ENCODE data around the gene LAMB1. TPM values are rescaled to one million over a fixed set of nuclear protein-coding genes. Genes with fewer than 3 reads are reported as not detected.
A peak's percentile ranks its signal among the peaks of the same experiment; 100 is the strongest.

Gene LAMB1
- polyA plus RNA-seq, 1 donor from 2014 or later, result 7.6 TPM

- Histone ChIP-seq H3K9ac (ENCODE audit: low read length) (no peak overlapping the region), H2AFZ (ENCODE audit: low read depth, low read length) (no peak overlapping the region), H3K4me3 (ENCODE audit: low read length) (no peak overlapping the region), H3K9me2 (ENCODE audit: insufficient read depth, low read length) (no peaks in the 10 kb centered on the region), H3K27me3 (ENCODE audit: insufficient read depth, low read depth, low read length) (peaks cover 37% of the 10 kb centered on the region), H3F3A (ENCODE audit: insufficient read depth, low read length, poor library complexity, severe bottlenecking) (no peaks in the 10 kb centered on the region), H3K36me3 (ENCODE audit: insufficient read depth, low read length) (no peaks in the 10 kb centered on the region), H3K79me2 (replicated peaks; ENCODE audit: insufficient read depth, low read length) (no peaks in the 10 kb centered on the region), H3K9me3 (ENCODE audit: low read length) (no peaks in the 10 kb centered on the region), H3K27ac (ENCODE audit: low read length) (no peak overlapping the region), H3K4me2 (ENCODE audit: low read length) (no peak overlapping the region), H4K20me1 (ENCODE audit: insufficient read depth) (no peaks in the 10 kb centered on the region)
- TF ChIP-seq TAF1 (IDR thresholded peaks at IDR 0.05; ENCODE audit: low read depth) (no peak), CTCF (IDR thresholded peaks at IDR 0.05; ENCODE audit: poor library complexity, severe bottlenecking) (no peak), MXI1 (conservative IDR thresholded peaks at IDR 0.05; ENCODE audit: poor library complexity, severe bottlenecking) (no peak), EZH2 (IDR thresholded peaks at IDR 0.05; ENCODE audit: borderline replicate concordance, insufficient read depth, low read length, poor library complexity, severe bottlenecking) (no peak), SMC3 (conservative IDR thresholded peaks at IDR 0.05; ENCODE audit: poor library complexity) (no peak), EP300 (conservative IDR thresholded peaks at IDR 0.05; ENCODE audit: poor library complexity, severe bottlenecking) (no peak), RAD21 (conservative IDR thresholded peaks at IDR 0.05) (no peak), POLR2AphosphoS5 (IDR thresholded peaks at IDR 0.05) (no peak), REST (IDR thresholded peaks at IDR 0.05; ENCODE audit: borderline replicate concordance) (no peak)
These were observed 5.9 kb upstream of the LAMB1 start for GRCh38 chr7:108008827-108009226.

GRCh38 chr7:108008240-108008639 is 5.3 kb upstream of the LAMB1 start:
- Histone ChIP-seq H3K4me2 (ENCODE audit: low read length) (no peak overlapping the region), H3K79me2 (replicated peaks; ENCODE audit: insufficient read depth, low read length) (no peaks in the 10 kb centered on the region), H2AFZ (ENCODE audit: low read depth, low read length) (no peak overlapping the region), H4K20me1 (ENCODE audit: insufficient read depth) (no peaks in the 10 kb centered on the region), H3F3A (ENCODE audit: insufficient read depth, low read length, poor library complexity, severe bottlenecking) (no peaks in the 10 kb centered on the region), H3K9ac (ENCODE audit: low read length) (no peak overlapping the region), H3K9me2 (ENCODE audit: insufficient read depth, low read length) (no peaks in the 10 kb centered on the region), H3K36me3 (ENCODE audit: insufficient read depth, low read length) (no peaks in the 10 kb centered on the region), H3K27me3 (ENCODE audit: insufficient read depth, low read depth, low read length) (peaks cover 43% of the 10 kb centered on the region), H3K27ac (ENCODE audit: low read length) (no peak overlapping the region), H3K4me3 (ENCODE audit: low read length) (no peak overlapping the region), H3K9me3 (ENCODE audit: low read length) (no peaks in the 10 kb centered on the region)
- TF ChIP-seq RAD21 (conservative IDR thresholded peaks at IDR 0.05) (no peak), TAF1 (IDR thresholded peaks at IDR 0.05; ENCODE audit: low read depth) (no peak)

GRCh38 chr7:108007762-108008161 is 4.8 kb upstream of the LAMB1 start:
- peaks cover 48% of the 10 kb centered on the region for H3K27me3 ChIP-seq (ENCODE audit: insufficient read depth, low read depth, low read length)

More at GRCh38 chr7:108007762-108008161, 4.8 kb upstream of the LAMB1 start:
- H3K4me3 ChIP-seq (ENCODE audit: low read length), result no peak overlapping the region
- no peaks in the 10 kb centered on the region for H3K79me2 ChIP-seq (replicated peaks; ENCODE audit: insufficient read depth, low read length)
- H3F3A ChIP-seq (ENCODE audit: insufficient read depth, low read length, poor library complexity, severe bottlenecking), result no peaks in the 10 kb centered on the region
- H3K9ac ChIP-seq (ENCODE audit: low read length), result no peak overlapping the region
- H2AFZ ChIP-seq (ENCODE audit: low read depth, low read length), result no peak overlapping the region
- H3K4me2 ChIP-seq (ENCODE audit: low read length), result no peak overlapping the region
- H3K9me3 ChIP-seq (ENCODE audit: low read length), result no peaks in the 10 kb centered on the region
- H3K36me3 ChIP-seq (ENCODE audit: insufficient read depth, low read length), result no peaks in the 10 kb centered on the region
- H3K9me2 ChIP-seq (ENCODE audit: insufficient read depth, low read length), result no peaks in the 10 kb centered on the region
- no peak overlapping the region for H3K27ac ChIP-seq (ENCODE audit: low read length)
- TF ChIP-seq POLR2AphosphoS5 (IDR thresholded peaks at IDR 0.05) (peak; percentile 68), REST (IDR thresholded peaks at IDR 0.05; ENCODE audit: borderline replicate concordance) (no peak), EP300 (conservative IDR thresholded peaks at IDR 0.05; ENCODE audit: poor library complexity, severe bottlenecking) (peak; percentile 65)
- no peaks in the 10 kb centered on the region for H4K20me1 ChIP-seq (ENCODE audit: insufficient read depth)

Data from neural cell (in vitro differentiated cells).